GM23338 (cell line): Measurements from ENCODE around the gene SNX10. TPM values are rescaled to one million over a fixed set of nuclear protein-coding genes. Genes with fewer than 3 reads are reported as not detected.

Experiments
- ATAC-seq: fragments of 200-7000 bp; cut with Tn5 transposase; 3 replicates; pipeline ENCODE4 v1.9.1; 2020
- DNase-seq: peaks from one replicate; pipeline ENCODE4 v3.0.0-alpha.2; 2015; ENCODE audit warnings: low spot score
- H2AFZ ChIP-seq: fragments of 200-600 bp; sonication (generic); 2 replicates; pipeline ENCODE4 v1.8.0; 2016; ENCODE audit warnings: antibody characterized with exemption, mild to moderate bottlenecking, moderate library complexity
- H3F3A ChIP-seq: fragments of 200-600 bp; sonication (generic); replicated peaks from 2 replicates; pipeline ENCODE4 v1.8.0; 2017; ENCODE audit warnings: antibody characterized with exemption, mixed run types, low read depth
- H3K27ac ChIP-seq: fragments of 200-600 bp; sonication (generic); 2 replicates; pipeline ENCODE4 v1.6.1; 2016; ENCODE audit warnings: low read depth
- H3K27me3 ChIP-seq: fragments of 200-600 bp; sonication (generic); 2 replicates; pipeline ENCODE4 v1.8.0; 2016; ENCODE audit warnings: mild to moderate bottlenecking, mixed run types, moderate library complexity; ENCODE audit not compliant: insufficient read depth
- H3K36me3 ChIP-seq: fragments of 200-600 bp; sonication (generic); 2 replicates; pipeline ENCODE4 v1.8.0; 2016; ENCODE audit warnings: mild to moderate bottlenecking; ENCODE audit not compliant: insufficient read depth
- H3K4me1 ChIP-seq: fragments of 200-600 bp; sonication (generic); 2 replicates; pipeline ENCODE4 v1.8.0; 2016; ENCODE audit warnings: mild to moderate bottlenecking, moderate library complexity; ENCODE audit not compliant: insufficient read depth
- H3K4me2 ChIP-seq: fragments of 200-600 bp; sonication (generic); 2 replicates; pipeline ENCODE4 v1.7.1; 2017; ENCODE audit warnings: mixed run types
- H3K4me3 ChIP-seq: fragments of 200-600 bp; sonication (generic); 2 replicates; pipeline ENCODE4 v1.6.1; 2016; ENCODE audit warnings: mixed run types
- H3K79me2 ChIP-seq: fragments of 200-600 bp; sonication (generic); replicated peaks from 2 replicates; pipeline ENCODE4 v1.8.0; 2017; ENCODE audit warnings: mild to moderate bottlenecking; ENCODE audit not compliant: insufficient read depth
- H3K9me2 ChIP-seq: fragments of 200-600 bp; sonication (generic); 2 replicates; pipeline ENCODE4 v1.8.0; 2017; ENCODE audit not compliant: insufficient read depth
- H4K20me1 ChIP-seq: fragments of 200-600 bp; sonication (generic); replicated peaks from 2 replicates; pipeline ENCODE4 v1.8.0; 2017; ENCODE audit warnings: mild to moderate bottlenecking; ENCODE audit not compliant: insufficient read depth
- H3K27ac Mint-ChIP-seq: 2 replicates; pipeline ENCODE4 v1.8.0; 2020; ENCODE audit warnings: inconsistent platforms, mild to moderate bottlenecking, moderate library complexity, mixed read lengths
- H3K27me3 Mint-ChIP-seq: 3 replicates; pipeline ENCODE4 v1.8.0; 2022; ENCODE audit warnings: low read depth, mild to moderate bottlenecking, moderate library complexity, mixed read lengths, inconsistent platforms; ENCODE audit not compliant: insufficient read depth, poor library complexity
- H3K36me3 Mint-ChIP-seq: 3 replicates; pipeline ENCODE4 v1.8.0; 2021; ENCODE audit warnings: low read depth, mild to moderate bottlenecking, inconsistent platforms, moderate library complexity, mixed read lengths
- H3K4me1 Mint-ChIP-seq: 3 replicates; pipeline ENCODE4 v1.8.0; 2020; ENCODE audit warnings: mild to moderate bottlenecking, inconsistent platforms, mixed read lengths
- H3K4me3 Mint-ChIP-seq: 3 replicates; pipeline ENCODE4 v1.8.0; 2021; ENCODE audit warnings: moderate library complexity, mild to moderate bottlenecking, inconsistent platforms, mixed read lengths
- H3K9me3 Mint-ChIP-seq: 3 replicates; pipeline ENCODE4 v1.8.0; 2020; ENCODE audit warnings: moderate library complexity, mild to moderate bottlenecking, inconsistent platforms, mixed read lengths
- CREB1 ChIP-seq: fragments of 250-450 bp; sonication (Bioruptor Pico); IDR thresholded peaks from 2 replicates; pipeline ENCODE4 v1.5.0; 2020; ENCODE audit warnings: low read depth, mild to moderate bottlenecking, moderate library complexity
- ETS1 ChIP-seq: IDR thresholded peaks from 2 replicates; pipeline ENCODE4 v1.6.1; 2016; ENCODE audit warnings: antibody characterized with exemption
- EZH2 ChIP-seq: fragments of 200-600 bp; sonication (generic); IDR thresholded peaks from one replicate; pipeline ENCODE4 v1.8.0; 2017; ENCODE audit warnings: antibody characterized with exemption, mild to moderate bottlenecking, low read depth; ENCODE audit not compliant: unreplicated experiment
- EZH2phosphoT487 ChIP-seq: fragments of 200-600 bp; sonication (generic); IDR thresholded peaks from one replicate; pipeline ENCODE4 v1.8.1; 2018; ENCODE audit warnings: antibody characterized with exemption; ENCODE audit not compliant: unreplicated experiment
- JUNB ChIP-seq: IDR thresholded peaks from one replicate; pipeline ENCODE4 v1.6.1; 2016; ENCODE audit warnings: antibody characterized with exemption; ENCODE audit not compliant: unreplicated experiment
- NANOG ChIP-seq: IDR thresholded peaks from 2 replicates; pipeline ENCODE4 v1.6.1; 2016; ENCODE audit warnings: antibody characterized with exemption, borderline replicate concordance
- POLR2AphosphoS5 ChIP-seq: IDR thresholded peaks from 2 replicates; pipeline ENCODE4 v1.6.1; 2016; ENCODE audit warnings: antibody characterized with exemption, low read depth
- STAT1 ChIP-seq: IDR thresholded peaks from one replicate; pipeline ENCODE4 v1.6.1; 2016; ENCODE audit warnings: antibody characterized with exemption; ENCODE audit not compliant: unreplicated experiment
- ZNF114 ChIP-seq: fragments of 250-450 bp; sonication (Bioruptor Pico); IDR thresholded peaks from 2 replicates; pipeline ENCODE4 v1.5.0; 2020; ENCODE audit warnings: mild to moderate bottlenecking, moderate library complexity
- ZNF331 ChIP-seq: fragments of 250-450 bp; sonication (Bioruptor Pico); IDR thresholded peaks from 2 replicates; pipeline ENCODE4 v1.5.0; 2020; ENCODE audit warnings: low read depth, mild to moderate bottlenecking, moderate library complexity
- polyA plus RNA-seq: library from polyadenylated mRNA; unstranded; fragments of >200 nt; fragmentation: Nextera tagmentation; extraction: Ambion mirVana; gene quantifications from 2 replicates; pipeline ENCODE4 v1.2.1, GENCODE V29; 2016
- total RNA-seq: library from RNA; depleted of rRNA; stranded (reverse); fragments of >200 nt; shearing (Covaris generic); gene quantifications from 2 replicates; pipeline ENCODE4 v1.2.3, GENCODE V29; 2014
- TF ChIP-seq, protein P1 (sequence below): fragments of 250-450 bp; sonication (Bioruptor Pico); IDR thresholded peaks from 2 replicates; pipeline ENCODE4 v1.5.0; 2020; ENCODE audit warnings: mild to moderate bottlenecking, moderate library complexity
- TF ChIP-seq, protein P2 (sequence below): IDR thresholded peaks from one replicate; pipeline ENCODE4 v1.6.1; 2018; ENCODE audit warnings: antibody characterized with exemption; ENCODE audit not compliant: unreplicated experiment
- TF ChIP-seq, protein P3 (sequence below), 2 experiments: fragments of 200-600 bp in 1 of 2; sonication (generic) in 1 of 2; conservative IDR thresholded peaks; 2 replicates each; pipeline versions ENCODE4 v1.5.1 to v1.6.1; 2016 to 2017; ENCODE audit warnings: antibody characterized with exemption in 2 of 2, low read depth in 2 of 2, mild to moderate bottlenecking in 2 of 2, moderate library complexity in 1 of 2

Gene SNX10
- total and polyA plus RNA-seq, 2 experiments from 2014 or later: 15.8 to 17.8 TPM

DNA sequence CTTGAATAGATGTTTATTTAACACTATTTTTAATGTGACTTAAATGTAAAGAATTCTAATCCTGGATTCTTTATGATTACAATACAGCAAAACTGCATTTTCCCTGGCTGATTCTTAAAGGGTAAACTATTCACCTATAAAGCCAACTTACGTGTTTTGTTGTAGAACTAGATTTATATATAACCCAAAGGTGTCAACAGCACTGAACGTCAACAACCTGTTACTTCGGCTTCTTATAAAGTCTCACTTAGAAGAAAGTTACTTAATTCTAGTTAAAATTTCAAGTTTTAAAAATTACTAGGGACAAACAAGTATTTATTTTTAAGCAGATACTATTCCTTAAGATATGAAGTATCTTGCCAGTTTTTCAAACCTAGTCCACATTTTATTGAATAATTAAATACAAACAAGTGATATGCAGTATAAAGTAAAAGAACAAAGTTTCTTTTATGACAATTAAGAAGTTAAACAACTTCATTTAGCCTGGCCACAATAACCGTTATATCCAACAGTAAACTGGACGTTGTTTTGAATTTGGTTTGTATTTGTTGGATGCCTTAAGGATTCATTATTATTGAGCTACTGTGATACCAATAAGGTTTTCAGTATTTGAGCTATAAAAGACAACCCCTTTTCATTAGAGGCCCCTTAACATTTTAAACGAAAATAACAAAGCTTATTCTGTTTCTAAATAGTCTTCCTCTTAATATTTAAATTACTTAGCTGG is 83.1 kb downstream of the SNX10 start:
- no peaks in the 10 kb centered on the region for H3K36me3 Mint-ChIP-seq
- no peak for DNase-seq
- Histone ChIP-seq H4K20me1 (no peaks in the 10 kb centered on the region), H3K27ac (no peak overlapping the region), H3K4me3 (peak overlapping the region; percentile 73), H3K27me3 (no peaks in the 10 kb centered on the region), H3K4me1 (peaks cover 22% of the 10 kb centered on the region), H2AFZ (no peak overlapping the region), H3F3A (no peaks in the 10 kb centered on the region), H3K4me2 (peak overlapping the region; percentile 74), H3K79me2 (no peaks in the 10 kb centered on the region), H3K9me2 (no peaks in the 10 kb centered on the region), H3K36me3 (no peaks in the 10 kb centered on the region)
- no peak for ATAC-seq
- H3K4me1 Mint-ChIP-seq: peaks cover 23% of the 10 kb centered on the region
- TF ChIP-seq CREB1 (CRISPR knock-in tag) (no peak), ZNF114 (CRISPR knock-in tag) (no peak), POLR2AphosphoS5 (no peak), ZNF331 (CRISPR knock-in tag) (no peak), EZH2 (no peak), ETS1 (no peak), JUNB (no peak), EZH2phosphoT487 (no peak), NANOG (no peak), STAT1 (no peak)
- TF ChIP-seq, protein P1, sequence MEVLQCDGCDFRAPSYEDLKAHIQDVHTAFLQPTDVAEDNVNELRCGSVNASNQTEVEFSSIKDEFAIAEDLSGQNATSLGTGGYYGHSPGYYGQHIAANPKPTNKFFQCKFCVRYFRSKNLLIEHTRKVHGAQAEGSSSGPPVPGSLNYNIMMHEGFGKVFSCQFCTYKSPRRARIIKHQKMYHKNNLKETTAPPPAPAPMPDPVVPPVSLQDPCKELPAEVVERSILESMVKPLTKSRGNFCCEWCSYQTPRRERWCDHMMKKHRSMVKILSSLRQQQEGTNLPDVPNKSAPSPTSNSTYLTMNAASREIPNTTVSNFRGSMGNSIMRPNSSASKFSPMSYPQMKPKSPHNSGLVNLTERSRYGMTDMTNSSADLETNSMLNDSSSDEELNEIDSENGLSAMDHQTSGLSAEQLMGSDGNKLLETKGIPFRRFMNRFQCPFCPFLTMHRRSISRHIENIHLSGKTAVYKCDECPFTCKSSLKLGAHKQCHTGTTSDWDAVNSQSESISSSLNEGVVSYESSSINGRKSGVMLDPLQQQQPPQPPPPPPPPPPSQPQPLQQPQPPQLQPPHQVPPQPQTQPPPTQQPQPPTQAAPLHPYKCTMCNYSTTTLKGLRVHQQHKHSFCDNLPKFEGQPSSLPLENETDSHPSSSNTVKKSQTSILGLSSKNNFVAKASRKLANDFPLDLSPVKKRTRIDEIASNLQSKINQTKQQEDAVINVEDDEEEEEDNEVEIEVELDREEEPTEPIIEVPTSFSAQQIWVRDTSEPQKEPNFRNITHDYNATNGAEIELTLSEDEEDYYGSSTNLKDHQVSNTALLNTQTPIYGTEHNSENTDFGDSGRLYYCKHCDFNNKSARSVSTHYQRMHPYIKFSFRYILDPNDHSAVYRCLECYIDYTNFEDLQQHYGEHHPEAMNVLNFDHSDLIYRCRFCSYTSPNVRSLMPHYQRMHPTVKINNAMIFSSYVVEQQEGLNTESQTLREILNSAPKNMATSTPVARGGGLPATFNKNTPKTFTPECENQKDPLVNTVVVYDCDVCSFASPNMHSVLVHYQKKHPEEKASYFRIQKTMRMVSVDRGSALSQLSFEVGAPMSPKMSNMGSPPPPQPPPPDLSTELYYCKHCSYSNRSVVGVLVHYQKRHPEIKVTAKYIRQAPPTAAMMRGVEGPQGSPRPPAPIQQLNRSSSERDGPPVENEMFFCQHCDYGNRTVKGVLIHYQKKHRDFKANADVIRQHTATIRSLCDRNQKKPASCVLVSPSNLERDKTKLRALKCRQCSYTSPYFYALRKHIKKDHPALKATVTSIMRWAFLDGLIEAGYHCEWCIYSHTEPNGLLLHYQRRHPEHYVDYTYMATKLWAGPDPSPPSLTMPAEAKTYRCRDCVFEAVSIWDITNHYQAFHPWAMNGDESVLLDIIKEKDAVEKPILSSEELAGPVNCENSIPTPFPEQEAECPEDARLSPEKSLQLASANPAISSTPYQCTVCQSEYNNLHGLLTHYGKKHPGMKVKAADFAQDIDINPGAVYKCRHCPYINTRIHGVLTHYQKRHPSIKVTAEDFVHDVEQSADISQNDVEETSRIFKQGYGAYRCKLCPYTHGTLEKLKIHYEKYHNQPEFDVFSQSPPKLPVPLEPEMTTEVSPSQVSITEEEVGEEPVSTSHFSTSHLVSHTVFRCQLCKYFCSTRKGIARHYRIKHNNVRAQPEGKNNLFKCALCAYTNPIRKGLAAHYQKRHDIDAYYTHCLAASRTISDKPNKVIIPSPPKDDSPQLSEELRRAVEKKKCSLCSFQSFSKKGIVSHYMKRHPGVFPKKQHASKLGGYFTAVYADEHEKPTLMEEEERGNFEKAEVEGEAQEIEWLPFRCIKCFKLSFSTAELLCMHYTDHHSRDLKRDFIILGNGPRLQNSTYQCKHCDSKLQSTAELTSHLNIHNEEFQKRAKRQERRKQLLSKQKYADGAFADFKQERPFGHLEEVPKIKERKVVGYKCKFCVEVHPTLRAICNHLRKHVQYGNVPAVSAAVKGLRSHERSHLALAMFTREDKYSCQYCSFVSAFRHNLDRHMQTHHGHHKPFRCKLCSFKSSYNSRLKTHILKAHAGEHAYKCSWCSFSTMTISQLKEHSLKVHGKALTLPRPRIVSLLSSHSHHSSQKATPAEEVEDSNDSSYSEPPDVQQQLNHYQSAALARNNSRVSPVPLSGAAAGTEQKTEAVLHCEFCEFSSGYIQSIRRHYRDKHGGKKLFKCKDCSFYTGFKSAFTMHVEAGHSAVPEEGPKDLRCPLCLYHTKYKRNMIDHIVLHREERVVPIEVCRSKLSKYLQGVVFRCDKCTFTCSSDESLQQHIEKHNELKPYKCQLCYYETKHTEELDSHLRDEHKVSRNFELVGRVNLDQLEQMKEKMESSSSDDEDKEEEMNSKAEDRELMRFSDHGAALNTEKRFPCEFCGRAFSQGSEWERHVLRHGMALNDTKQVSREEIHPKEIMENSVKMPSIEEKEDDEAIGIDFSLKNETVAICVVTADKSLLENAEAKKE (CRISPR knock-in tag): no peak
- TF ChIP-seq, protein P2, sequence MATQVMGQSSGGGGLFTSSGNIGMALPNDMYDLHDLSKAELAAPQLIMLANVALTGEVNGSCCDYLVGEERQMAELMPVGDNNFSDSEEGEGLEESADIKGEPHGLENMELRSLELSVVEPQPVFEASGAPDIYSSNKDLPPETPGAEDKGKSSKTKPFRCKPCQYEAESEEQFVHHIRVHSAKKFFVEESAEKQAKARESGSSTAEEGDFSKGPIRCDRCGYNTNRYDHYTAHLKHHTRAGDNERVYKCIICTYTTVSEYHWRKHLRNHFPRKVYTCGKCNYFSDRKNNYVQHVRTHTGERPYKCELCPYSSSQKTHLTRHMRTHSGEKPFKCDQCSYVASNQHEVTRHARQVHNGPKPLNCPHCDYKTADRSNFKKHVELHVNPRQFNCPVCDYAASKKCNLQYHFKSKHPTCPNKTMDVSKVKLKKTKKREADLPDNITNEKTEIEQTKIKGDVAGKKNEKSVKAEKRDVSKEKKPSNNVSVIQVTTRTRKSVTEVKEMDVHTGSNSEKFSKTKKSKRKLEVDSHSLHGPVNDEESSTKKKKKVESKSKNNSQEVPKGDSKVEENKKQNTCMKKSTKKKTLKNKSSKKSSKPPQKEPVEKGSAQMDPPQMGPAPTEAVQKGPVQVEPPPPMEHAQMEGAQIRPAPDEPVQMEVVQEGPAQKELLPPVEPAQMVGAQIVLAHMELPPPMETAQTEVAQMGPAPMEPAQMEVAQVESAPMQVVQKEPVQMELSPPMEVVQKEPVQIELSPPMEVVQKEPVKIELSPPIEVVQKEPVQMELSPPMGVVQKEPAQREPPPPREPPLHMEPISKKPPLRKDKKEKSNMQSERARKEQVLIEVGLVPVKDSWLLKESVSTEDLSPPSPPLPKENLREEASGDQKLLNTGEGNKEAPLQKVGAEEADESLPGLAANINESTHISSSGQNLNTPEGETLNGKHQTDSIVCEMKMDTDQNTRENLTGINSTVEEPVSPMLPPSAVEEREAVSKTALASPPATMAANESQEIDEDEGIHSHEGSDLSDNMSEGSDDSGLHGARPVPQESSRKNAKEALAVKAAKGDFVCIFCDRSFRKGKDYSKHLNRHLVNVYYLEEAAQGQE: no peak
- TF ChIP-seq, protein P3, sequence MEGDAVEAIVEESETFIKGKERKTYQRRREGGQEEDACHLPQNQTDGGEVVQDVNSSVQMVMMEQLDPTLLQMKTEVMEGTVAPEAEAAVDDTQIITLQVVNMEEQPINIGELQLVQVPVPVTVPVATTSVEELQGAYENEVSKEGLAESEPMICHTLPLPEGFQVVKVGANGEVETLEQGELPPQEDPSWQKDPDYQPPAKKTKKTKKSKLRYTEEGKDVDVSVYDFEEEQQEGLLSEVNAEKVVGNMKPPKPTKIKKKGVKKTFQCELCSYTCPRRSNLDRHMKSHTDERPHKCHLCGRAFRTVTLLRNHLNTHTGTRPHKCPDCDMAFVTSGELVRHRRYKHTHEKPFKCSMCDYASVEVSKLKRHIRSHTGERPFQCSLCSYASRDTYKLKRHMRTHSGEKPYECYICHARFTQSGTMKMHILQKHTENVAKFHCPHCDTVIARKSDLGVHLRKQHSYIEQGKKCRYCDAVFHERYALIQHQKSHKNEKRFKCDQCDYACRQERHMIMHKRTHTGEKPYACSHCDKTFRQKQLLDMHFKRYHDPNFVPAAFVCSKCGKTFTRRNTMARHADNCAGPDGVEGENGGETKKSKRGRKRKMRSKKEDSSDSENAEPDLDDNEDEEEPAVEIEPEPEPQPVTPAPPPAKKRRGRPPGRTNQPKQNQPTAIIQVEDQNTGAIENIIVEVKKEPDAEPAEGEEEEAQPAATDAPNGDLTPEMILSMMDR (conservative IDR thresholded peaks at IDR 0.05; ENCODE audit: low read depth in 2 of 2): no peak
- H3K4me3 Mint-ChIP-seq: peak overlapping the region; percentile 56
- peaks cover 7% of the 10 kb centered on the region for H3K27me3 Mint-ChIP-seq
- no peak overlapping the region for H3K27ac Mint-ChIP-seq
- H3K9me3 Mint-ChIP-seq: no peaks in the 10 kb centered on the region; the same call in 2 of the 3 replicates
